CD4-positive, alpha-beta T cell treated with Interleukin-6 at 100 ng/mL for 8 hours (primary cell): ENCODE data around the gene UNC93B1.
"Not testable (repeated sequence)": the region's sequence is repeated elsewhere in the genome, so short reads cannot be mapped to it uniquely, and the experiment has no call there.

Experiments used
- DNase-seq: peaks from one replicate; pipeline ENCODE4 v3.0.0-alpha.2; 2020; ENCODE audit warnings: mixed read lengths, low spot score

Gene UNC93B1

GRCh38 chr11:67991347-67992121, 12.4 kb downstream of the UNC93B1 start:
- not testable (repeated sequence) for DNase-seq

- not testable (repeated sequence) for DNase-seq
Measured at GRCh38 chr11:67990546-67991346, 13.2 kb downstream of the UNC93B1 start.

- not testable (repeated sequence) for DNase-seq
Measured at GRCh38 chr11:67985302-67985701, 18.6 kb downstream of the UNC93B1 start.

DNA sequence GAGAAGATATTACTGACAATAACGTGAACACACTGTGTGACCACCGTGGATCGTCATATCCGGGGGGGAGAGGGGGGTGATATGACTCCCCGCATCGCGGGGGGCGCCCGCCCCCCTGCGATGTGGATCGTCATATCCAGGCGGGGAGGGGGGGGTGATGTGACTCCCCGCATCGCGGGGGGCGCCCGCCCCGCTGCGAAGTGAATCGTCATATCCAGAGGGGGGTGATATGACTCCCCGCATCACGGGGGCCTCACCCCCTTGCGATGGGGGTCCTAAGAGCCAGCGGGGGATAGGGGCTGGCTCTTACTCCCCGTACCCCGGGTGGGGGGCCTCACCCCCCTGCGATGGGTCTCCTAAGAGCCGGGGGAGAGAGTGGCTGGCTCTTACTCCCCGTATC, 19.9 kb downstream of the UNC93B1 start:
- DNase-seq, result no peak

DNA sequence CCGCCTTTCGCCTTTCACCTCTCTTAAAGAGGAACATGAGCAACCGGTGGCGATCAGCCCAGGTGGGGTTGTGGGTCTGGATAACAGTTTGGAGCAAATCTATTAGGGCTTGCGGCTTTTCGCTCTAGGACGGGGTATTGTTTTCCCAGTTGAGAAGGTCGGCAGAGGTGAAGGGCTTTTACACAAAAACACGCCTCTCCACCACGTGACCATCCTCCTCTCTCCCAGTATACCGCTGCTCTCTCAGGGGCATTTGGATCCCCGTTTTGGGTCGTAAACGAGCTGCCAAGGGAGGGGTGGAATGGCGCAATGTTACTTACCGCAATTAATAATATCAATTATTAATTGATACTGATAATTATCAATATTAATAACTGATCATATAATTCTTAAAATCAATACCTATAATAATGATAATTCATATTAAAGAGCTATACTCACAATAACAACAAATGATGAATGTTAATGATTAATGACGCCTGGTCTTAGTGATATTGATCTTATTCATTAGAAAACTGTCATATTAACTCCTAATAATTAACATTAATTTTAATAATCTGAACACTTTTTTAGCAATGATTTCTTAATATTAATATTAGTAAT, 21.5 kb downstream of the UNC93B1 start:
- not testable (repeated sequence) for DNase-seq

GRCh38 chr11:67981226-67981625, 22.7 kb downstream of the UNC93B1 start:
- not testable (repeated sequence) for DNase-seq

DNA sequence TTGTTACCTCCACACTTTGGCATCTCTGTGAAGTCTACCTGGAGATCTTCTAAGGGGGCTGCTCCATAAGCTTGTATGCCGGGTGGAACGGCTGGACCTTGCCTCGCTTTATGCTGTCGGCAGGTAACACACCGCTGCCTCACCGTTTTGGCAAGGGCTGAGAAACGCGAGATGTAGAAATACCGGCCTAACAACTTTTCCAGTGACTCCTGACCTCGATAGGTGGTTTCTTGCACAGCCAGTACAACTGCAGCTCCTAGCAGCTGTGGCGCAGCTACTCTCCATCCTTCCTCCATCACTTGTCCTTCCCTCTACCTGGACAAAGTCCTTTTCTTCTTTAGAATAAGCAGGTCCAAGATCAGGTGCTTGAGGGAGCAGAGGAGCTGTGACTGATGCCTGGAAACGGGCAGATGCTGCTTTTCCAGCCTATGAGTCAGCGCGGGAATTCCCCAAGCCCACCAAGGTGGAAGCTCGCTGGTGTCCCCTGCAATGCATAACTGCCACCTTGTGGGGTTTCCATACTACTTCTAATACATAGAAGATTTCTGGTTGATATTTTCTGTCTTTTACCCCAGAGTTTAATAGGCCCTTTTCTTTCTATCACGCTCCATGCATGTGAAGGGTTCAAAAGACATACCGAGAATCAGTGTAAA, 25.0 kb downstream of the UNC93B1 start:
- DNase-seq, result not testable (repeated sequence)

DNA sequence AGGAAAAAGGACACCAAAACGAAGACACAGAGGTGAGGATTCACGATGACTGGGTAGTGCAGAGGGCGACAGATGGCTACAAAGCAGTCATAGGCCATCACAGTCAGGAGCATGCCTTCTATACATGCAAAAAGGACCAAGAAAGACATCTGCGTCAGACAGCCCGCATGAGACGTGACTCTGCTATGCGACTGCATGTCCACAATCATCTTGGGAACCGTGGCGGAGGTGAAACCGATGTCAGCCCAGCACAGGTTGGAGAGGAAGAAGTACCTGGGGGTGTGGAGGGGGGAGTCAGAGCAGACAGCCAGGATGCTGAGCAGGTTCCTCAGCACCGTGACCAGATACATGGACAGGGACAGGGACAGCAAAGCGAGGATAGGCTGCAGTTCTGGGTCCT, 29.2 kb downstream of the UNC93B1 start:
- not testable (repeated sequence) for DNase-seq

DNA sequence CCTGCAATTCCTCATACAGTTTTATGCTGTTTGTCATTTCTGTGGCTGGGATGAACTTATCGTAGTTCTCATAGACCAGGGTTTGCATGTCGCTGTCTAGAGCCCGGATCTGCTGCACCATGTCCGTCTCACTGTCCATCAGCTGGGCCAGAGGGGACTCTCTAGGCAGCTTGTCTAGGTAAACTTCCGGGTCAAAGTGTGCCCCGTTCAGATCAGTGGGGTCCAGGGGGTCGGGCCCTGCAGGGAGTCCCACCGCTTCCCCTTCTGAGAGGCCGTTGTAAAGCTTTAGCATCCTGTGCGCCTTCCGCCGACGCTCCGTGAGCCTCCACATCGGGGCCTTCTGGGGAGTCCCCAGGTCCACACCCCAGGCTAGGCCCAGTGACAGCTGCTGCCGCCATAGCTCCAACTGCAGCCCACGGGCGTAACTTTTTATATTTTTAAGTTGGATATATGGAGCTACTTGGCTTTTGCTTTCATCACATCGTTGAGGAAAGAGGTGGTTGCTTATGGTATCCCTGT, 38.0 kb downstream of the UNC93B1 start:
- DNase-seq, result not testable (repeated sequence)

DNA sequence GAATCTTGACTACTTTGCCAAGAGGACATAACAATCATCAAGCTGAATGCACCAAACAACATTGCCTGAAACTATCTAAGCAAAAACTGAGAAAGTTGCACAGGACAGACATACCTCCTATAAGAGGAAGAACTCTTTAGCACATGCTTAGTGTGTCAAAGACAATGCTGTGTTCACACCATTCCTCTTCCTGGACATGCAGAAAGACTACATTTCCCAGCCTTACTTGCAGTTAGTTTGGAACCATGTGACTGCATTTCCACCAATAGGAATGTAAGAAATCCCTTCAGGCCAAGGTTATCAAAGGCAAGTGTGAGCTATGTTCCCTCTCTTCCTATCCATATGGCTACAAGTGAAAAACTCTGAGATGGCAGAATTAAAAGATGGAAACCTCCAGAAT, 39.2 kb downstream of the UNC93B1 start:
- not testable (repeated sequence) for DNase-seq

- DNase-seq, result not testable (repeated sequence)
Measured at GRCh38 chr11:67963879-67964278, 40.0 kb downstream of the UNC93B1 start.

DNA sequence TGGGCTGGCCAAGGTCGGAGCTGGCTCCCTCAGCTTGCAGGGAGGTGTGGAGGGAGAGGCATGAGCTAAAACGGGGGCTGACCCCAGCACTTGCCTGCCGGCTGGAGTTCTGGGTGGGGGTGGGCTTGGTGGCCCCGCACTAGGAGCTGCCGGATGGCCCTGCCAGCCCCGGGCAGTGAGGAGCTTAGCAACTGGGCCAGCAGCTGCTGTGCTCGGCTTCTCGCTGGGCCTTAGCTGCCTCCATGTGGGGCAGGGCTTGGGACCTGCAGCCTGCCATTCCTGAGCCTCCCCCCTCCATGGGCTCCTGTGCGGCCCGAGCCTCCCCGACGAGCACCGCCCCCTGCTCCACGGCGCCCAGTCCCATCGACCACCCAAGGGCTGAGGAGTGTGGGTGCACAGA, 40.7 kb downstream of the UNC93B1 start:
- not testable (repeated sequence) for DNase-seq

- not testable (repeated sequence) for DNase-seq
Measured at GRCh38 chr11:67956236-67956635, 47.7 kb downstream of the UNC93B1 start.

DNA sequence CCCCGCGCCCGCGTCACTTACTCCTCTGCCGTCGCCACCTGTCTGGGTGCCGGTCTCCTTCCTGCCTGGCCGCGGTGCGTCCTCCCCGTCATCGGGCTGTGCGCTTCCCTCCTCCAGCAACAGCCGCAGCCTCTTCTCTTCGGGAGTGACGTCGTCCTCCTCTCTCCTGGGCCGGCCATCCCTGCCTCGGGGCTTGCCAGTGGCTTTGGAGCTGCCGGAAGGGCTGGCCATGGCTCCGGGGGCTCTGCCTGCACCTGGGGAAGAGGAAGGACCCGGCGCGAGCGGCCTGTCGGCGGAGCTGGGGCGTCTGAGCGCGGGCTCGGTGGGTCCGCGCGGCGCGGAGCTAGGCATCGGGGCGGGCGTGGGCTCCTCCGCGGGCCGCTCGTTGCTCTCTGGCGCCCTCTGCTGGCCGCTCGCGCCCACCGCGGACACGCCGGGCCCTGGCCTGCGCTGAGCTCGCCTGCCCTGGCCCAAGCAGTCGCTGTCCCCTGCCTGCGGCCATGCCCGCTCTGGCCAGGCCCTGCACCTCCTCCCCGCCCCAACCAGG, 48.4 kb downstream of the UNC93B1 start:
- DNase-seq, result peak; percentile 56

DNA sequence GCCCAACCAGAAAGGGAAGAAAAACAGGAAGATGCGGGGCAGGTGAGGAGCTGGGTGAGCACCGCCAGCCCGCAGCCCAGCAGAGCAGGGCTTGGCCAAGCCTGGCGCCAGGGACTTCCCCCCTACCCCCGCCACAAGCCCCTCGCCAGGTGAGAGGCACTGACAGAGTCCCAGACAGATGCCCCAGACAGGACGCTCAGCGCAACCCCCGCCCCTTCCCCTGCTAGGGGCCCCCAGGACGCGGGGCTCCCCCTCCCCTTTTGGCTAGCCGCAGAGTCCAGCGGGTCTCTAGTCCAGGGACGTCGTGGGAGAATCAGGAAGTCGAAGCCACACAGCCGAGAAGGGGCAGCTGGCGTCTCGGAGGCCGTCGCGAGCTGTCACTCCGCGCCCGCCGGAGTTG, 48.9 kb downstream of the UNC93B1 start:
- DNase-seq, result not testable (repeated sequence)

- DNase-seq, result not testable (repeated sequence)
Measured at GRCh38 chr11:67954251-67954650, 49.6 kb downstream of the UNC93B1 start.

- not testable (repeated sequence) for DNase-seq
Measured at GRCh38 chr11:67950705-67951104, 53.2 kb downstream of the UNC93B1 start.

DNA sequence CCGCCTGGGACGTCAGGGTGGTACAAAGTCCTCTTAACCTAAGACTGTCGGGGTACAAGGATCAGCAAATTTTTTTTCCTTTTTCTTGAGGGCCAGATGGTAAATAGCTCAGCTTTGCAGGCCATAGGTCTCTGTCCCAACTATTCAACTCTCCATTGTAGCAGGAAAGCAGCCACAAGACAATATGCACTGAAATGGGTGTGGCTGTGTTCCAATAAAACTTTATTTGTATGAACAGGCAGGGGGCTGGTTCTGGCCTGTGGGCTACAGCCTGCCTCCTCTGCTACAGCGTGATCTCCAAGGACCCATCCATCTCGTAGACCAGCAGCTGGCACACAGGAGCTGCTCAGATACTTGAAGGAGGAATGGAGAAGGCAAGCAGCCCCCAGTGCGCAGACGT, 56.1 kb downstream of the UNC93B1 start:
- DNase-seq, result not testable (repeated sequence)

DNA sequence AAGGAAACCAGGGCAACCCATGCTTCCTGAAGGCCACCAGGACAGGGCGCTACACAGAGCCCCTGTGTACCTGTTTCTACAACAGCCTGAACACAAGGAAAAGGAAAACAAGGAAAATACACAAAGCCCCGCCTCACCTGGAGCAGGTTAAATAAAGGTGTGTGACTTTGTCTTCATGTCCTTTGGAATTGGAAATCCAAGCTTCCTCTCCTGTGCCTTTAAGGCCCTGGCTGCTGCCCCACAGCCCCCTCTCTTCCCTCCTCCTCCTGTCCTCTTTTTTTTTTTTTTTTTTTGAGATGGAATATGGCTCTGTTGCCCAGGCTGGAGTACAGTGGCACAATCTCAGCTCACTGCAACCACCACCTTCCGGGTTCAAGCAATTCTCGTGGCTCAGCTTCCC, 57.5 kb downstream of the UNC93B1 start:
- not testable (repeated sequence) for DNase-seq

DNA sequence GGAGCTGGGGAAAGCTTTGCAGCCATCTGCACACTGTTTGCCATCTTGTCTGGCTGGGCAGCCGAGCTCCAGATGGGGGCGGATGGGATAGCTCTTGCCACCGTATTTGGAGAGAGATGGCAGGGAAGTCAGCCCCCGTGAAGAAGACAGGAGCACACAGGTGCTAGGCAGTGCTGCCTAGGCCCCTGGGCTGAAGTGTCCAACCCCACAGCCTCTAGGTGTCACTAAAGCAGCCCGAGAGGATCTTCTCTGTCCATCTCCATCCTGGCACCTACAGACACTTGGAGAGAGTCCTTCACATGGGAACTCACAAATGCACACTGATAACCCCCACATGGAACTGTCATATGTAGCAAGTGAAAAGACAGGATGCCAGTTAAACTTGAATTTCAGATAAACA, 60.5 kb downstream of the UNC93B1 start:
- not testable (repeated sequence) for DNase-seq
